ENCODE data around the gene GPR61. TPM values are rescaled to one million over a fixed set of nuclear protein-coding genes. Genes with fewer than 3 reads are reported as not detected.

GPR61 gene
- total and polyA plus RNA-seq, 2 of the 4 experiments (the other 2 are of a cell fraction), result not detected

GRCh38 chr1:109493805-109494539, 45.7 kb upstream of the GPR61 start, which contains the start of gene CYB561D1 (continued):
- TF ChIP-seq USF2 (IDR thresholded peaks at IDR 0.05; ENCODE audit: low read depth, low read length), result no peak

DNA sequence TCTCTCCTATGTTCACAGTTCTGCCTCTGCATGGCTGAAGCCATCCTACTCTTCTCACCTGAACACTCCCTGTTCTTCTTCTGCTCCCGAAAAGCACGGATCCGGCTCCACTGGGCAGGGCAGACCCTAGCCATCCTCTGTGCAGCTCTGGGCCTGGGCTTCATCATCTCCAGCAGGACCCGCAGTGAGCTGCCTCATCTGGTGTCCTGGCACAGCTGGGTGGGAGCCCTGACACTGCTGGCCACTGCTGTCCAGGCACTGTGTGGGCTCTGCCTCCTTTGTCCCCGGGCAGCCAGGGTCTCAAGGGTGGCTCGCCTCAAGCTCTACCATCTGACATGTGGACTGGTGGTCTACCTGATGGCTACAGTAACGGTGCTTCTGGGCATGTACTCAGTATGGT, 43.9 kb upstream of the GPR61 start:
- ATAC-seq (ENCODE audit: low read depth), result no peak
- H3K14ac ChIP-seq (replicated peaks; ENCODE audit: low read depth, low read length), result no peak overlapping the region
- no peak overlapping the region for H2BK20ac ChIP-seq (ENCODE audit: low read depth, low read length)
- no peak overlapping the region for H3K4me3 ChIP-seq (ENCODE audit: insufficient read depth, low read depth, low read length)
- no peak overlapping the region for H2BK5ac ChIP-seq (ENCODE audit: low read depth, low read length, poor library complexity, severe bottlenecking)
- H2AFZ ChIP-seq (replicated peaks; ENCODE audit: low read length, poor library complexity), result no peak overlapping the region
- H2BK120ac ChIP-seq (ENCODE audit: low read depth, low read length), result no peak overlapping the region
- dilution Hi-C loops (cut with HindIII; ENCODE audit: low sequenced_read_pairs, unreplicated experiment), result no loop called here
- H4K20me1 ChIP-seq (ENCODE audit: insufficient read depth, low read length), result peaks cover 11% of the 10 kb centered on the region; the same call in 1 of the 2 replicates
- no peak overlapping the region for H3K27ac ChIP-seq (ENCODE audit: insufficient read depth, low read length)
- H3K9me1 ChIP-seq (ENCODE audit: insufficient read depth, low read length), result peaks cover 18% of the 10 kb centered on the region
- H4K5ac ChIP-seq (ENCODE audit: low read depth, low read length), result no peak overlapping the region
- H3K36me3 ChIP-seq (ENCODE audit: control insufficient read depth, insufficient read depth, low read length), result peaks cover 13% of the 10 kb centered on the region
- no peak overlapping the region for H3K56ac ChIP-seq (ENCODE audit: extremely low read depth, insufficient read depth, low read length)
- ChIA-PET CTCF (interaction anchor here (8.5 kb wide), 1 partner anchor 37 kb away, joined by 75 read pairs; no protein-coding TSS in a partner anchor), POLR2A (ENCODE audit: unreplicated experiment) (no interaction called here)
- H2BK15ac ChIP-seq (ENCODE audit: low read depth, low read length), result no peak overlapping the region
- H3K9me3 ChIP-seq (ENCODE audit: control insufficient read depth, insufficient read depth, low read length), result no peaks in the 10 kb centered on the region
- H4K91ac ChIP-seq (ENCODE audit: insufficient read depth, low read depth, low read length), result no peak overlapping the region
- no peak overlapping the region for H2AK9ac ChIP-seq (replicated peaks; ENCODE audit: low read depth, low read length, poor library complexity)
- no peak for TF ChIP-seq NFE2L2 (IDR thresholded peaks at IDR 0.05; ENCODE audit: low read depth, low read length)
- TF ChIP-seq, protein P1, sequence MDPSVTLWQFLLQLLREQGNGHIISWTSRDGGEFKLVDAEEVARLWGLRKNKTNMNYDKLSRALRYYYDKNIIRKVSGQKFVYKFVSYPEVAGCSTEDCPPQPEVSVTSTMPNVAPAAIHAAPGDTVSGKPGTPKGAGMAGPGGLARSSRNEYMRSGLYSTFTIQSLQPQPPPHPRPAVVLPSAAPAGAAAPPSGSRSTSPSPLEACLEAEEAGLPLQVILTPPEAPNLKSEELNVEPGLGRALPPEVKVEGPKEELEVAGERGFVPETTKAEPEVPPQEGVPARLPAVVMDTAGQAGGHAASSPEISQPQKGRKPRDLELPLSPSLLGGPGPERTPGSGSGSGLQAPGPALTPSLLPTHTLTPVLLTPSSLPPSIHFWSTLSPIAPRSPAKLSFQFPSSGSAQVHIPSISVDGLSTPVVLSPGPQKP (IDR thresholded peaks at IDR 0.05; ENCODE audit: borderline replicate concordance, low read depth, low read length), result no peak
- TF ChIP-seq USF2 (IDR thresholded peaks at IDR 0.05; ENCODE audit: low read depth, low read length), result no peak
- TF ChIP-seq RFX5 (IDR thresholded peaks at IDR 0.05; ENCODE audit: low read depth, low read length), result no peak
- TF ChIP-seq MXI1 (IDR thresholded peaks at IDR 0.05; ENCODE audit: borderline replicate concordance, low read depth, low read length), result no peak
- no peak for TF ChIP-seq RCOR1 (IDR thresholded peaks at IDR 0.05; ENCODE audit: insufficient replicate concordance, low read length)
- no peak for TF ChIP-seq BHLHE40 (IDR thresholded peaks at IDR 0.05; ENCODE audit: low read depth, low read length)
- TF ChIP-seq FOS (IDR thresholded peaks at IDR 0.05; ENCODE audit: low read depth, low read length), result no peak
- TF ChIP-seq MAZ (IDR thresholded peaks at IDR 0.05; ENCODE audit: borderline replicate concordance, low read depth, low read length), result no peak
- no peak for TF ChIP-seq SMC3 (IDR thresholded peaks at IDR 0.05; ENCODE audit: low read depth, low read length)
- TF ChIP-seq CHD1 (IDR thresholded peaks at IDR 0.05; ENCODE audit: low read depth, low read length), result no peak
- TF ChIP-seq POLR2A (IDR thresholded peaks at IDR 0.05; ENCODE audit: low read depth, low read length), result no peak
- no peak for TF ChIP-seq RAD21 (IDR thresholded peaks at IDR 0.05; ENCODE audit: low read length)
- 86% methylated on average over 5 of the region's 7 CpGs; no CpG with 5 or more reads in 1 of the 2 experiments for WGBS, 2 experiments (ENCODE audit: extremely low coverage in 2 of 2, insufficient read length in 1 of 2)
- DNase-seq, result no peak
- no TSS peak for BruUV-seq (replicated peaks)
- H3K9ac ChIP-seq (ENCODE audit: low read depth, low read length), result no peak overlapping the region
- no peak overlapping the region for H3K18ac ChIP-seq (ENCODE audit: low read depth, low read length)
- no peak overlapping the region for H3K23ac ChIP-seq (ENCODE audit: low read depth, low read length)
- intact Hi-C loops (cut with micrococcal nuclease), result no loop called here
- H3K4me1 ChIP-seq (ENCODE audit: control insufficient read depth, insufficient read depth, low read length), result peaks cover 20% of the 10 kb centered on the region
- in situ Hi-C loops (cut with MboI; ENCODE audit: low sequenced_read_pairs), result loop anchor here (5.0 kb wide), 1 partner anchor 37 kb away; no protein-coding TSS in a partner anchor
- no peaks in the 10 kb centered on the region for H3K27me3 ChIP-seq (ENCODE audit: control insufficient read depth, insufficient read depth, low read length)
- H4K8ac ChIP-seq (ENCODE audit: low read depth in 2 of 2, low read length in 2 of 2), result no peak overlapping the region
- no peak overlapping the region for H3K4me2 ChIP-seq (ENCODE audit: low read depth, low read length)
- H2AK5ac ChIP-seq (ENCODE audit: low read depth, low read length), result no peak overlapping the region
- H3K4ac ChIP-seq (ENCODE audit: low read depth, low read length), result no peak overlapping the region
- peaks cover 15 to 52% of the 10 kb centered on the region in 2 experiments for H3K79me1 ChIP-seq (ENCODE audit: low read depth in 1 of 2, low read length in 2 of 2)
